Right renal pelvis (tissue), 4 donors: ENCODE data around the gene VEZF1. TPM values are rescaled to one million over a fixed set of nuclear protein-coding genes. Genes with fewer than 3 reads are reported as not detected.

ENCODE experiments used
- DNase-seq, 4 donors: peaks; one replicate each; pipeline ENCODE4 v3.0.0-alpha.2; 2013; ENCODE audit warnings: low read depth in 4 of 4, low spot score in 3 of 4, missing footprints in 1 of 4
- polyA plus RNA-seq, 4 donors: library from polyadenylated mRNA; unstranded; fragments of 120-200 nt; gene quantifications; one replicate each; pipeline ENCODE4 v1.2.1, GENCODE V29; 2013; ENCODE audit not compliant: insufficient read length in 4 of 4

The VEZF1 gene
- polyA plus RNA-seq, 4 donors: 95.9 to 119 (median 115) TPM

DNA sequence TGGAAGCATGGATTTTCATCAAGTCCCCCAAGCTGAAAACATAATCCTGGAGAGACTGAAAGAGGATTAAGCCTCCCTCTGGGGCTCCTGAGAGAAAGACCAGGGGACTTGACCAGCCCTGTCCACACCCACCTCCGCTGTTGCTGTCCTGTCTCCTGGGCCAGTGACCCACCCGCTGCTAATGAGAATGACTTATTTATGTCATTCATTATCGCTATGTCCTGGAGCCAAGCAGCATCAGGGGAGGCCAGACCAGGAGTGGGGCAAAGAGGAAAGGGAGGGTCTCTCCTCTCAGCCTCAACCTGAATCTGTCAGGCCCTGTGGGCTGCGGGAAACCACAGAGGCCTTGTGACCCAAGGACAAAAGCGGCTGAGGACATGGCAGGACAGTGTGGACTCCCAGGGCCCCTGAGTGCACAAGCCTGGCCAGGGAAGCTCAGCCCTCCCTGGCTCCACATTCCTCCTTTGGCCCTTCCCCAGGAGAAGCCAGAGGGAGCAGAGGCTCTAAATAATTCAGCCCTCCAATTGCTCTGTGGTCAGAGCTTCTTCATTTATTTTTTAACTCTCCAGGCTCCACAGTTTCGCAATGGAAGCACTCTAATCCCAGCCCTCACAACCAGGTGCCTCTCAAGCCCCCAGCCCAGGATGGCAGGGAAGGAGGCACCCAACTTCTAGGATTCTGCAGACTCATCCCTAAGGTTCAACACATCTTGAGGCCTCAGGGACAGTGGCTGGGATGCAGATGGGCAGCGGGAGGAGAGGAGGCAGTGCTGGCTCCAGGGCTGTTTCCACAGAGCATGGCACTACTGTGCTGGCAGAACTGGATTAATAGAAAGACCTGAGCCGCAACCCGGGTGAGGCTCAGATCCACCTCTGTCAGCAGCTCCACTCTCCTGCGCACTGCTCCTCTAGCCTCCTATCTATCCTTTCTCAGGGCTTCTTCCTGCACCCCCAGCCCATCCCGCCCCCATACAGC, 51.9 kb downstream of the VEZF1 start:
- peak in 1 of 4 donors; percentile 48 for DNase-seq

- no peak for DNase-seq
Observed at GRCh38 chr17:57931488-57932137, 56.4 kb downstream of the VEZF1 start.

GRCh38 chr17:57930239-57930638, 57.8 kb downstream of the VEZF1 start:
- no peak for DNase-seq

- no peak for DNase-seq
Observed at GRCh38 chr17:57929386-57929785, 58.7 kb downstream of the VEZF1 start.

DNA sequence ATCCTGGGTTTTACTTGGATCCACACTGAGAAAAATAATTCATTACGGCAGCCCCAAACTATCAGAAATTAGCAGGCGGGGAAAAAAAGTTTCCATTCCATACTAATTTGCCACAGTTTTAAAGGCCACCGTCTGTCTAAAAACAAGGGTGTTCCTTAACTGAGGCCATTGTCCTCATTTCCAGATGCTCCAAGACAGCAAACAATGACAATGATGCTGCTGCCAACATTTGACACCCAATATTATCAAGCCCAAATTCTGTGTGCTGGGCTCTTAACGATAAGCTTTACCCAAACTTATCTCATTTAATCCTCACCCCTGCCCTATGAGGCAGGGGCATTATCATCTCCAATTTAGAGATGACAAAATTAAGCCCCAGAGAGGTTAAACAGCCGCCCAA, 59.1 kb downstream of the VEZF1 start:
- DNase-seq: no peak

- DNase-seq: peak in 2 of 4 donors; percentile 62 to 66
Observed at GRCh38 chr17:57927048-57927723, 60.9 kb downstream of the VEZF1 start.

- no peak for DNase-seq
Observed at GRCh38 chr17:57926723-57927047, 61.4 kb downstream of the VEZF1 start.

GRCh38 chr17:57925361-57925990, 62.6 kb downstream of the VEZF1 start:
- no peak for DNase-seq

DNA sequence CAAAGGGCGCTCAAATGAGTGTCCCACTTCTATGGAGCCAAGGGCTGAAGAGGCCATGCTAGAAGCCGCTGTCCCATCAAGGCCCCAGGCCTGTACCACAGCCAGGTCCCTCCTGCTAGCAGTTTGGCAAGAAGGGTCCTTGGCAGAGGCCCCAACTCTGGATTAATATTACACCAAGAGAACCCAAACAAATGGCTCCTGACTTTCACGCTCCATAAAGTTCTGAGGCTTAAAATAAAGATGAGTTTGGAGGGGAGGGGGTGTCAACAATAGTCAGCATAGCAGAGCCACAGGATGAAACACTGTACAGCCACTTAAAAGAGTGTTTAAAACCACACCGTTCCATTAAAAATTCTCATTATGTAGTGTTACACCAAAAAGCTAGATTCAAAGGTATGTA, 63.4 kb downstream of the VEZF1 start:
- DNase-seq: peak in 1 of 4 donors; percentile 49

Other genes with a start within 250 kb of the VEZF1 start
- gene CCDC182, start 243.0 kb downstream of the VEZF1 start, polyA plus RNA-seq: under 1 TPM in 1 of 4 donors, not detected in 3; 0.24 TPM
- 10 to 100 TPM; 62.1 to 65.7 (median 64.7) TPM for gene MRPS23, start 138.2 kb downstream of the VEZF1 start, polyA plus RNA-seq
- 10 to 100 TPM; 41.8 to 46.9 (median 45.2) TPM for gene CUEDC1, start 32.8 kb downstream of the VEZF1 start, polyA plus RNA-seq
- gene SRSF1, start 19.0 kb upstream of the VEZF1 start, polyA plus RNA-seq: 100 to 1,000 TPM; 320 to 375 (median 359) TPM
- 10 to 100 TPM; 71.3 to 81.7 (median 79.8) TPM for gene DYNLL2, start 95.2 kb upstream of the VEZF1 start, polyA plus RNA-seq
- under 1 TPM in 1 of 4 donors, not detected in 3; 0.04 TPM for gene OR4D1, start 160.1 kb upstream of the VEZF1 start, polyA plus RNA-seq
- gene OR4D2, start 178.7 kb upstream of the VEZF1 start, polyA plus RNA-seq: not detected
- gene EPX, start 204.5 kb upstream of the VEZF1 start, polyA plus RNA-seq: 1 to 10 TPM in 1 of 4 donors, under 1 TPM in 3; 0.50 to 1.3 (median 0.86) TPM
- gene MKS1, start 231.0 kb upstream of the VEZF1 start, polyA plus RNA-seq: 10 to 100 TPM; 35.7 to 41.4 (median 39.8) TPM